HG03175 (cell line): Measurements from ENCODE around the gene LRIG2.
"Not testable (repeated sequence)": the region's sequence is repeated elsewhere in the genome, so short reads cannot be mapped to it uniquely, and the experiment has no call there.

ENCODE experiments used
- ATAC-seq: cut with Tn5 transposase; IDR thresholded peaks from one replicate; pipeline ENCODE4 v1.9.1; 2021; ENCODE audit warnings: mild to moderate bottlenecking, moderate library complexity; ENCODE audit not compliant: unreplicated experiment

The LRIG2 gene, protein sequence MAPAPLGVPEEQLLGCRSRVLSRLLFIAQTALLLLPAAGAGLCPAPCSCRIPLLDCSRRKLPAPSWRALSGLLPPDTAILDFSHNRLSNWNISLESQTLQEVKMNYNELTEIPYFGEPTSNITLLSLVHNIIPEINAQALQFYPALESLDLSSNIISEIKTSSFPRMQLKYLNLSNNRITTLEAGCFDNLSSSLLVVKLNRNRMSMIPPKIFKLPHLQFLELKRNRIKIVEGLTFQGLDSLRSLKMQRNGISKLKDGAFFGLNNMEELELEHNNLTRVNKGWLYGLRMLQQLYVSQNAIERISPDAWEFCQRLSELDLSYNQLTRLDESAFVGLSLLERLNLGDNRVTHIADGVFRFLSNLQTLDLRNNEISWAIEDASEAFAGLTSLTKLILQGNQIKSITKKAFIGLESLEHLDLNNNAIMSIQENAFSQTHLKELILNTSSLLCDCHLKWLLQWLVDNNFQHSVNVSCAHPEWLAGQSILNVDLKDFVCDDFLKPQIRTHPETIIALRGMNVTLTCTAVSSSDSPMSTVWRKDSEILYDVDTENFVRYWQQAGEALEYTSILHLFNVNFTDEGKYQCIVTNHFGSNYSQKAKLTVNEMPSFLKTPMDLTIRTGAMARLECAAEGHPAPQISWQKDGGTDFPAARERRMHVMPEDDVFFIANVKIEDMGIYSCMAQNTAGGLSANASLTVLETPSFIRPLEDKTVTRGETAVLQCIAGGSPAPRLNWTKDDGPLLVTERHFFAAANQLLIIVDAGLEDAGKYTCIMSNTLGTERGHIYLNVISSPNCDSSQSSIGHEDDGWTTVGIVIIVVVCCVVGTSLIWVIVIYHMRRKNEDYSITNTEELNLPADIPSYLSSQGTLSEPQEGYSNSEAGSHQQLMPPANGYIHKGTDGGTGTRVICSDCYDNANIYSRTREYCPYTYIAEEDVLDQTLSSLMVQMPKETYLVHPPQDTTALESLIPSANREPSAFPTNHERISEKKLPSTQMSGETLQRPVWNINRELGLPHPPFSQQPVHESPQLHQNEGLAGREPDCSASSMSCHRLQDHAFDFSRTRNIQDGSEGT

DNA sequence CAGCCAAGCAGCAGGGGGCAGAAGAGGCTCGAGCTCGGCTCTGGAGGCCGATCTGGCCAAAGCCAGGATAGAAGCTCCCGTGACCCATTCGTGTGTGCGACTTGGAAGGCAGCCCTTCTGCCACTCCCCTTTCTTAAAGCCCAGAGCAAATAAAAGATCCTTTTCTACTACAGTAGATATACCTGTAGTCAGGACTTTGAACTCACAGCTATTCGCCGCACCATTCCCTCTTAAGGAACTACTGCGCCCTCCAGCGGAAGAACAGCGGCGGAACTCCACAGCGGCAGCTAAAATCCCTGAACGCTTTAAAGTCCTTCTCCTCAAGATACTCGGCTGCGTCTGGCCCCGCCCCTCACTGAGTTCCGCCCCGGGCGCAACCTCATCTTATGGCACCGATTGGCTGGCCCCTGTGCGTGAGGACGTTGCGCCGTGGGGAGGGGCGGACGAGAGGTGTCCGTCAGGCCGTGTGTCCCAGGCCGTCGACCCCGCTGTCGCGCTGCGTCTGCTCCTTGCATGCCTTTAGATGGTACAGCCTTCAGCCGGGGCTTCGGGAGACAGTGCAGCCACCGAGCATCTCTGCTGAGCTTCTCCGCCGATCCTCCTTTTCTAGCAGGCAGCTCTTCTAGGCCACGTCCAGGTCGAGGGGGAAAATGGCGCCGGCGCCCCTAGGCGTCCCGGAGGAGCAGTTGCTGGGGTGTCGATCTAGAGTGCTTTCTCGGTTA lies at the start of gene LRIG2:
LRIG2 (plus strand) TSS at position 442 of the 722 bp plus-strand sequence; CDS start at position 651, 209 bp downstream.
- peak; percentile 97 for ATAC-seq

GRCh38 chr1:113023316-113023715 lies 49.7 kb upstream of the LRIG2 start:
- ATAC-seq, result not testable (repeated sequence)

- no peak for ATAC-seq
Observed at GRCh38 chr1:113027007-113027406, 46.0 kb upstream of the LRIG2 start.

DNA sequence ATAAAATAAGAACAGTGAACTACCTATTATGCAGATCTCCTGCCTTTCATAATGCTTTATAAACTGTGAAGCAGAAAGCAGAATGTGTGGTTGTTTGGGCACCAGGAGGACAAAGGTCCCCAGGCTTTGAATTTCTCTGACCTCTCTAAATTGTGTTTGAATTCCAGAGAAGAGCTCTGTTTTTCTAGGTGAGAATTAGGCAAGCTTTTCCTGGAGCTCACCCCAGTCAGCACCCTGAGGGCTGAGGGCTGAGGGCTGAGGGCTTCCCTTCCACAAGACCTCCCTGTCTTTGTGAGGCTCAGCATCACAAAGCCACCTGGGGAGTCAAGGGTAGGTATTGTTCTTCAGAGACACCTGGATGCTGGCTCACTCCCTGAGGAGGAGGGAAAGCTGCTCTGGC lies 45.5 kb upstream of the LRIG2 start:
- no peak for ATAC-seq

DNA sequence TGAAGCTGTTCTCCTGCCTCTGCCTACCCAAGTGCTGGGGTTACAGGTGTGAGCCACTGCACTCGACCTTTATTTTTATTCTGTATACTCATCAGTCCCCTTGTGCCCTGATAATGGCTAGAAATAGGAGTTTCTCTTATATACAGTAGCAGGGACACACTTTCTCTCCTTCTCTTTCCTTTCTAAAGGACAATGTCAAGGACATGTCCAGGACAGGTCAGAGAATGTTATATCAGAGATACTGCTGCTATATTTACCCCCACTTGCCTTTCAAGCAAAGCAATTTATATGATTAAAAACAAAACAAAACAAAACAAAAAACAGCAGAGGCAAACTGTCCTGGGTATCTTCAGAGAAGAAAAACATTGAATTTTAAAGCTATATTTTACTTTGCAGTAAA lies 43.2 kb upstream of the LRIG2 start:
- ATAC-seq, result no peak

- ATAC-seq, result no peak
Observed at GRCh38 chr1:113031171-113031933, 41.6 kb upstream of the LRIG2 start.

DNA sequence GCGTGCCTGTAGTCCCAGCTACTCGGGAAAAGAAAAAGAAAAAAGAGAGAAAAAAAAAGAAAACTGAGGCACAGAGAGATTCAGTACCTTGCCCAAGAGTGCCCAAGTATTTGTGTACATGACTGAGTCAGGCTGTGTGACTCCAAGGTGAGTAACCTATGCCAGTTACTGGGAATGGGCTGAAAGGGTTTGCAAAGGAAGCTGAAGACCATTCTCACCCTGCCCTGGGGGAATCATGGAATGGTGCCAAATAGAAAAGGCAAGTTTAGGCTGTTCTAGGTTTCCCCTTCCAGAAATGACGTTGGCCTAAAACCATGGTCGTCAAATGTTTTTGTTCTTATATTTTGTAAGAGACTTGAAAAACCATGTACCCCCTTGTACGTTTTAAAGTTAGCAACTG lies 37.9 kb upstream of the LRIG2 start:
- ATAC-seq, result no peak

GRCh38 chr1:113036639-113037321 lies 36.2 kb upstream of the LRIG2 start:
- no peak for ATAC-seq

DNA sequence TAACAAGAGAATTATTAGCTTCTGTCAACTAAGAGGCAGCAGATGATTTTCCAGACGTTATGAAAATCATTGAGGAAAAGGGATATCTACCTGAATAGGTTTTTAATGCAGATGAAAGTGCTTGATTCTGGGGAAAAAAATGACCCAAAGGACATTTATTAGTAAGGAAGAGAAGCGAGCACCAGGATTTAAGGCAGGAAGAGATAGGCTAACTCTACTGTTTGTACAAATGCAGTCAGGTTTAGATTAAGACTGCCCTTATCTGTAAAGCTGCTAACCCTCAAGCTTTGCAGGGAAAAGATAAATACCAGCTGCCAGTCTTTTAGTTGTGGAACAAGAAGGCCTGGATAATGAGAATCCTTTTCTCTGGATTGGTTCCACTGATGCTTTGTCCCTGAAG lies 33.0 kb upstream of the LRIG2 start:
- ATAC-seq, result no peak

GRCh38 chr1:113040718-113041412 lies 32.1 kb upstream of the LRIG2 start:
- ATAC-seq, result no peak

GRCh38 chr1:113041569-113042284 lies 31.3 kb upstream of the LRIG2 start:
- ATAC-seq, result no peak

- ATAC-seq, result no peak
Observed at GRCh38 chr1:113042285-113043143, 30.5 kb upstream of the LRIG2 start.

- ATAC-seq, result not testable (repeated sequence)
Observed at GRCh38 chr1:113043144-113043488, 29.9 kb upstream of the LRIG2 start.

- ATAC-seq, result no peak
Observed at GRCh38 chr1:113046569-113046968, 26.4 kb upstream of the LRIG2 start.

GRCh38 chr1:113048064-113048463 lies 24.9 kb upstream of the LRIG2 start:
- ATAC-seq, result no peak

GRCh38 chr1:113053344-113054126 lies 19.5 kb upstream of the LRIG2 start:
- ATAC-seq, result no peak

GRCh38 chr1:113055570-113055969 lies 17.4 kb upstream of the LRIG2 start:
- ATAC-seq, result no peak
